ENCODE results near the gene TNPO3.
A peak's percentile ranks its signal among the peaks of the same experiment; 100 is the strongest.

TNPO3 gene

GRCh38 chr7:128906001-128906765 is 148.7 kb downstream of the TNPO3 start:
- DNase-seq (ENCODE audit: low read depth) = no peak

GRCh38 chr7:128904381-128905197 is 150.3 kb downstream of the TNPO3 start:
- DNase-seq (ENCODE audit: low read depth) = peak; percentile 49

Data from iris pigment epithelial cell (primary cell).